ENCODE measurements around the gene CKLF. TPM values are rescaled to one million over a fixed set of nuclear protein-coding genes. Genes with fewer than 3 reads are reported as not detected.

Gene CKLF
- total and polyA plus RNA-seq, 12 donors: 19.6 to 67.9 (median 39.1) TPM

GRCh38 chr16:66521252-66521713 lies 31.1 kb upstream of the CKLF start:
- Histone ChIP-seq H3K27me3 (no peaks in the 10 kb centered on the region), H3K4me1 (replicated peaks in 1 of 2) (peaks cover 47 to 76% of the 10 kb centered on the region in 2 donors), H3K4me3 (no peak overlapping the region), H3K9me3 (replicated peaks in 1 of 3) (no peaks in the 10 kb centered on the region), H3K27ac (peak overlapping the region in 4 of 5 donors; percentile 22 to 97 (median 58)), H3K36me3 (replicated peaks in 1 of 2) (no peaks in the 10 kb centered on the region)
- DNase-seq: no peak
- TF ChIP-seq CTCF (IDR thresholded peaks at IDR 0.05) (no peak), POLR2A (IDR thresholded peaks at IDR 0.05) (no peak)
- intact Hi-C loops (cut with DNase I): no loop called here
- 86 to 100% (median 87%) methylated on average over 3 to 5 of the region's 5 CpGs for whole genome bisulfite sequencing, 4 donors

GRCh38 chr16:66521951-66522771 lies 30.2 kb upstream of the CKLF start:
- DNase-seq: peak in 4 of 7 donors; percentile 35 to 54 (median 44)
- H3K4me3 ChIP-seq: no peak overlapping the region
- peaks cover 0 to 6% of the 10 kb centered on the region in 2 donors for H3K36me3 ChIP-seq (replicated peaks in 1 of 2)
- no peaks in the 10 kb centered on the region for H3K27me3 ChIP-seq
- intact Hi-C loops (cut with DNase I): no loop called here
- no peak for TF ChIP-seq POLR2A (IDR thresholded peaks at IDR 0.05)
- no peak for TF ChIP-seq CTCF (IDR thresholded peaks at IDR 0.05)
- peaks cover 41 to 69% of the 10 kb centered on the region in 2 donors for H3K4me1 ChIP-seq (replicated peaks in 1 of 2)
- 64 to 75% (median 69%) methylated on average over 16 to 17 of the region's 17 CpGs for WGBS, 4 donors
- H3K27ac ChIP-seq: peak overlapping the region in 3 of 5 donors; percentile 33 to 97 (median 84)
- H3K9me3 ChIP-seq (replicated peaks in 1 of 3): no peaks in the 10 kb centered on the region

GRCh38 chr16:66522816-66523590 lies 29.4 kb upstream of the CKLF start:
- intact Hi-C loops (cut with DNase I): no loop called here
- Histone ChIP-seq H3K9me3 (replicated peaks in 1 of 3) (no peaks in the 10 kb centered on the region), H3K27ac (peak overlapping the region in 3 of 5 donors; percentile 3 to 97 (median 50)), H3K4me1 (replicated peaks in 1 of 2) (peaks cover 33 to 61% of the 10 kb centered on the region in 2 donors), H3K27me3 (no peaks in the 10 kb centered on the region), H3K4me3 (no peak overlapping the region), H3K36me3 (replicated peaks in 1 of 2) (peaks cover 0 to 14% of the 10 kb centered on the region in 2 donors)
- WGBS, 4 donors: 77 to 85% (median 82%) methylated on average over 8 to 11 of the region's 11 CpGs
- TF ChIP-seq CTCF (IDR thresholded peaks at IDR 0.05): no peak
- no peak for TF ChIP-seq POLR2A (IDR thresholded peaks at IDR 0.05)
- peak in 1 of 7 donors; percentile 39 for DNase-seq

GRCh38 chr16:66523861-66524354 lies 28.5 kb upstream of the CKLF start:
- WGBS, 4 donors: 60 to 64% (median 62%) methylated on average over 5 to 9 of the region's 9 CpGs
- intact Hi-C loops (cut with DNase I): no loop called here
- peak in 1 of 7 donors; percentile 51 for DNase-seq
- TF ChIP-seq CTCF (IDR thresholded peaks at IDR 0.05): no peak
- no peak for TF ChIP-seq POLR2A (IDR thresholded peaks at IDR 0.05)
- Histone ChIP-seq H3K4me3 (no peak overlapping the region), H3K4me1 (replicated peaks in 1 of 2) (peaks cover 29 to 52% of the 10 kb centered on the region in 2 donors), H3K9me3 (replicated peaks in 1 of 3) (no peaks in the 10 kb centered on the region), H3K27ac (peak overlapping the region in 2 of 5 donors; percentile 50 to 97), H3K36me3 (replicated peaks in 1 of 2) (peaks cover 0 to 23% of the 10 kb centered on the region in 2 donors), H3K27me3 (no peaks in the 10 kb centered on the region)

All from adrenal gland (tissue), 12 donors.